Lower lobe of right lung (tissue), 2 donors: Measurements from ENCODE around the gene OS9. TPM values are rescaled to one million over a fixed set of nuclear protein-coding genes. Genes with fewer than 3 reads are reported as not detected.
A peak's percentile ranks its signal among the peaks of the same experiment; 100 is the strongest.

Experiments
- ATAC-seq, 2 donors: fragments of 200-7000 bp; cut with Tn5 transposase; one replicate each; pipeline ENCODE4 v1.9.1; 2020 to 2022; ENCODE audit warnings: mild to moderate bottlenecking in 2 of 2, moderate library complexity in 2 of 2
- DNase-seq: peaks from one replicate; pipeline ENCODE4 v3.0.0-alpha.2; 2020
- H3K27ac ChIP-seq: fragments of 200-600 bp; one replicate; pipeline ENCODE4 v1.8.0; 2022
- H3K27me3 ChIP-seq: fragments of 200-600 bp; one replicate; pipeline ENCODE4 v1.8.0; 2022; ENCODE audit warnings: low read depth
- H3K36me3 ChIP-seq: fragments of 200-600 bp; one replicate; pipeline ENCODE4 v1.8.0; 2022; ENCODE audit warnings: mild to moderate bottlenecking
- H3K4me1 ChIP-seq: fragments of 200-600 bp; one replicate; pipeline ENCODE4 v1.8.0; 2022
- H3K4me3 ChIP-seq: fragments of 200-600 bp; one replicate; pipeline ENCODE4 v1.8.0; 2022; ENCODE audit warnings: mild to moderate bottlenecking
- H3K9me3 ChIP-seq: fragments of 200-600 bp; one replicate; pipeline ENCODE4 v1.8.0; 2022
- intact Hi-C: fragments of 100-400 bp; cut with DNase I; formaldehyde crosslinking; loops from one replicate; pipeline ENCODE4 v1.11.0; 2022
- total RNA-seq: library from RNA; stranded (reverse); fragmentation: NEBNext Ultra II Directional; extraction: Animal tissue kit (Norgen Biotek cat#: 25700); gene quantifications from one replicate; pipeline ENCODE4 v1.2.1, GENCODE V29; 2021
- TF ChIP-seq, protein P1 (sequence below): fragments of 200-600 bp; IDR thresholded peaks from one replicate; pipeline ENCODE4 v1.8.0; 2022; ENCODE audit warnings: antibody characterized with exemption, mild to moderate bottlenecking
- donor health status: DM: no; HTN: yes; CAD: no; lungs with severe emphysema.

Gene OS9
- total RNA-seq, 1 donor from 2014 or later = 294 TPM

DNA sequence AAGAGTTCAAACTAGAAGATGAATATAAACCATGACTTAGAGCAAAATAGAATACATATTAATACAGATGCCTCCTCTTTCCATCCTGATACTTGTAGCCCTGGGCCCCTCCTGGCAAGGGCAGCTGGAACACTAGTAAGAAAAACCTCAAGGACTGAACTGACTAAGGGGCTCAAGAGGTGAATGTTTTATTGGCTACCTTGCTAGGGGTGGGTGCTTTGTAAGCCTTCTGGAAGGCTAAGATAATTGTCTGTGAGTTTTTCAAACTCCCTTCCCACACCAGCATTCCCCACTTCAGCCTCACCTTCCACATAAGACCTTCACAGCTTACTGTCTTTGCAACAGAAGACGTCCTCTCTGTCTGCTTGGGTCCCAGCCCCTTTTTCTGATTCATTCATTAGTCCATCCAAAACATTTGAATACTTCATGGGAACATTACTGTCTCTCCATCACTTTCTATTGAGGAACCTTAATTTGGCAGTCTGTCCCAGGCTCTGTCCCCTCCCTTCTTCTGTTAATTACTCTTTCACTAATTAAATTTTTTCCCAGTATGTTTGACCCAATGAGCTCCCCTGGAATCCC, 59.9 kb downstream of the OS9 start:
- DNase-seq = no peak
- peak overlapping the region; percentile 25 for H3K27ac ChIP-seq
- no peak for ATAC-seq
- H3K4me1 ChIP-seq = peaks cover 51% of the 10 kb centered on the region
- H3K27me3 ChIP-seq = no peaks in the 10 kb centered on the region
- H3K4me3 ChIP-seq = no peak overlapping the region
- intact Hi-C loops = no loop called here
- peaks cover 37% of the 10 kb centered on the region for H3K36me3 ChIP-seq
- TF ChIP-seq, protein P1, sequence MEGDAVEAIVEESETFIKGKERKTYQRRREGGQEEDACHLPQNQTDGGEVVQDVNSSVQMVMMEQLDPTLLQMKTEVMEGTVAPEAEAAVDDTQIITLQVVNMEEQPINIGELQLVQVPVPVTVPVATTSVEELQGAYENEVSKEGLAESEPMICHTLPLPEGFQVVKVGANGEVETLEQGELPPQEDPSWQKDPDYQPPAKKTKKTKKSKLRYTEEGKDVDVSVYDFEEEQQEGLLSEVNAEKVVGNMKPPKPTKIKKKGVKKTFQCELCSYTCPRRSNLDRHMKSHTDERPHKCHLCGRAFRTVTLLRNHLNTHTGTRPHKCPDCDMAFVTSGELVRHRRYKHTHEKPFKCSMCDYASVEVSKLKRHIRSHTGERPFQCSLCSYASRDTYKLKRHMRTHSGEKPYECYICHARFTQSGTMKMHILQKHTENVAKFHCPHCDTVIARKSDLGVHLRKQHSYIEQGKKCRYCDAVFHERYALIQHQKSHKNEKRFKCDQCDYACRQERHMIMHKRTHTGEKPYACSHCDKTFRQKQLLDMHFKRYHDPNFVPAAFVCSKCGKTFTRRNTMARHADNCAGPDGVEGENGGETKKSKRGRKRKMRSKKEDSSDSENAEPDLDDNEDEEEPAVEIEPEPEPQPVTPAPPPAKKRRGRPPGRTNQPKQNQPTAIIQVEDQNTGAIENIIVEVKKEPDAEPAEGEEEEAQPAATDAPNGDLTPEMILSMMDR = no peak
- H3K9me3 ChIP-seq = no peaks in the 10 kb centered on the region

DNA sequence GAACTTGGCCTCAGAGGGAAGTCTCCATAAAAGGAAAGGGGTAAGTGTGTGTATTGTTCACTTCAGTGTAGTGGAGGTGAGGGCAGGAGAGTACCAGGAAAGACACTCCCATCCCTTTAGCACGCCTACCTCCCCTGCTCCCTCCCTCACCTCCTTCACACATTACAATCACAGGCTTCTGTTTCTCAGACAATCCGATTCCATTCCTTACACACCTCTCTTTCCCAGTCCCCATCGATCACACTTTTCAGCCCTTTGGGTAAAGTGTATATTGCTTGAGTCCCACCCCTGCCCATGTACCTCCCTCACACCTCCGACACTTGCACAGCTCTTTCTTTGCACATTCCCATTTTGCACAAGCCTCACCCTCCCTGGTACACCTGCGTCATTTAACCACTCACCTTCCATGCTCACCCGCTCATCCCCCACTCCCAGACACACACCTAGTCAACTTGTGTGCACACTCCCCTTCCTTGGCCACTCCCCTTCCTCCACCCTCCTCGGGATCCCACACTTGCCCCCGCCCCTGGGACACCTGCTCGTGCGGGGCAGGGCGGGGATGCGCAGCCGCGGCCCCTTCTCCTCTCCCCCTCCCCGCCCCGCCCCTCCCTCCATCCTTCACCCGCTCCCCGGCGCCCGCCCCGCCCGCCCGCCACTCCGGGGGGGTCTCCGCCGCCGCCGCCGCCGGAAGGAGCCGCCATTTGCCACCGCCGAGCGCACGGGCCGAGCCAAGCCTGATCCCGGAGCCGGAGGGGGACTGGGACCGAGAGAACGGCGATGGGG, 60.7 kb downstream of the OS9 start, which contains the start of gene MARCHF9:
MARCHF9 (plus strand) TSS at position 693 of the 783 bp plus-strand sequence. CDS start 426 bp downstream, outside the sequence.
- ATAC-seq (peak; percentile 59 to 69), DNase-seq (peak; percentile 86)
- H3K36me3 ChIP-seq = peaks cover 34% of the 10 kb centered on the region
- H3K27me3 ChIP-seq = no peaks in the 10 kb centered on the region
- H3K9me3 ChIP-seq = no peaks in the 10 kb centered on the region
- peak within 1 kb of the TSS; percentile 78 for H3K27ac ChIP-seq
- TF ChIP-seq, protein P1 = no peak
- peaks cover 51% of the 10 kb centered on the region for H3K4me1 ChIP-seq
- intact Hi-C loops = no loop called here
- peak within 1 kb of the TSS; percentile 64 for H3K4me3 ChIP-seq

DNA sequence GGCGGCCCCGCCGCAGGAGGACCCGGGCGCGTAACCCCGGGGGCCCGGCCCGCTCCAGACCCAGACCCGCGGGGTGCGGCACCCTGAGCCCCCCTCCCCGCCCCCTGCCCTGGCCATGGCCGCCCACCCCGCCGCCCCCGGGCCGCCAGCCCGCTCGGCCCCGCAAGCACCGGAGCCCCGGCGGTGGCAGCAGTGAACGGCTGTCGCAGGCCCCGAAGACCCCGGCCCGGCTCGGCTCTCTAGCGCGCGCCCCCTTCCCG, 61.2 kb downstream of the OS9 start:
- Histone ChIP-seq H3K36me3 (peaks cover 29% of the 10 kb centered on the region), H3K4me1 (peaks cover 51% of the 10 kb centered on the region), H3K27ac (peak overlapping the region; percentile 78), H3K4me3 (peak overlapping the region; percentile 64), H3K27me3 (no peaks in the 10 kb centered on the region), H3K9me3 (no peaks in the 10 kb centered on the region)
- no peak for ATAC-seq
- DNase-seq = no peak
- intact Hi-C loops = no loop called here
- TF ChIP-seq, protein P1 = no peak

DNA sequence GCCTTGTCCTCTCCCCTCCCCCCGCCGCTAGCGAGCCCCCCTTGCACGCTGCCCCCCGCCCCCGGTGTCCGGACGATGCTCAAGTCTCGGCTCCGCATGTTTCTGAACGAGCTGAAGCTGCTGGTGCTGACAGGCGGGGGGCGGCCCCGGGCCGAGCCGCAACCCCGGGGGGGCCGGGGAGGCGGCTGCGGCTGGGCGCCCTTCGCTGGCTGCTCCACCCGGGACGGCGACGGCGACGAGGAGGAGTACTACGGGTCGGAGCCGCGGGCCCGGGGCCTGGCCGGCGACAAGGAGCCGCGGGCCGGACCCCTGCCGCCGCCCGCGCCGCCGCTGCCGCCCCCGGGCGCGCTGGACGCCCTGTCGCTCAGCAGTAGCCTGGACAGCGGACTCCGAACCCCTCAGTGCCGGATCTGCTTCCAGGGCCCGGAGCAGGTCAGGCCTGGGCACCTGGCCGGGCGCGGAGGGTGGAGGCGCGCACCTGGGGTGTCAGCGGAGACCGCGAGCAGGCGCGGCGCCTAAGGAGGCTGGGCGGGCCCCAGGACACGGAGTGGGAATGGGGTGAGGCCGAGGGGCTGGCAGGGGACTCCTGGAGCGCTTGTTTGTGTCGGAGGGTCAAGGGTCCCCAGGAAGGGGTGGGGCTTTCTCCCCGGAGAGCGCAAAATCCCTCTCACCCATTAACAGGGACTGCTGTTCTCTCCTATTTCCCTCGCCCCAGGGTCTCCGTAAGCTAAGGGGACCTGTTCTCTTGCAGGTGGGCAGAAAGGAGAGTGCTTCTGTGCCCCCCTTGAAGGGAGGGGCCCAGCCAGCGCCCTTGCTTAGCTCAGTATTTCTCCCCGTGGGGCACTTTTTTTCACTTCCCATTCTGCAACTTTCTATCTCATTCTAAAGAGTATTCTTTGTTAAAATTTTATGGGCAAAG, 61.8 kb downstream of the OS9 start:
- peak; percentile 0 to 2 for ATAC-seq
- Histone ChIP-seq H3K27me3 (no peaks in the 10 kb centered on the region), H3K36me3 (peaks cover 23% of the 10 kb centered on the region), H3K4me1 (peaks cover 46% of the 10 kb centered on the region), H3K9me3 (no peaks in the 10 kb centered on the region), H3K4me3 (peak overlapping the region; percentile 64), H3K27ac (peak overlapping the region; percentile 78)
- intact Hi-C loops = no loop called here
- TF ChIP-seq, protein P1 = no peak
- DNase-seq = peak; percentile 66
